Endometrium (tissue), 2 donors: ENCODE data around the gene NAA40.
A peak's percentile ranks its signal among the peaks of the same experiment; 100 is the strongest.
"Not testable (repeated sequence)": the region's sequence is repeated elsewhere in the genome, so short reads cannot be mapped to it uniquely, and the experiment has no call there.

Experiments
- FAIRE-seq: peaks from 2 replicates; lab custom pipeline; 2012; peaks lifted over from hg19 to GRCh38; lab: Jason Lieb, UNC
- donor health status: control.
- donor health status: control.

Gene NAA40

DNA sequence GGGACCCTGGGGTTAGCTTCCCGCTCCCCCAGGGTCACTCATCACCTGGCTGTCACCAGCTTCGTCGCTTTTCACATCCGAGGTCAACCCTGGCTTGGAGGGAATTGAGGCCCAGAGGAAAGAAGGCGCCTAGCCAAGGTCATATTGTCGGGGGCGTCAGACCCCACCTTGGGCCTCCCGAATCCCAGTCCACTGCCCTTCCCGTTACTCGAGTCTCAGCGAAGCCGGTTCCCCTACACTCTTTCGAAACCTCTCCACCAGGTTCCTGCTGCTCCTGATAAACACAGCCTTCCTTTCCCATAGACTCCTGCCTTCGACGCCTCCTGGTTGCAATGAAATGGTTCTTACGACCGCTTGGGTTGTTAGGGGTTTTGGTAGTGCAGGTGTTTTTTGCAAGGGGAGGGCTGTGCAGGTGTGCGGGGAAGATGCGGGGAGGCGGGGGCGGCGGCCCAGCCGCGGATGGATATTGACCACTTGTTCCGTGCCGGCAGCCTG lies 642 bp downstream of the NAA40 start:
- no peak for FAIRE-seq

DNA sequence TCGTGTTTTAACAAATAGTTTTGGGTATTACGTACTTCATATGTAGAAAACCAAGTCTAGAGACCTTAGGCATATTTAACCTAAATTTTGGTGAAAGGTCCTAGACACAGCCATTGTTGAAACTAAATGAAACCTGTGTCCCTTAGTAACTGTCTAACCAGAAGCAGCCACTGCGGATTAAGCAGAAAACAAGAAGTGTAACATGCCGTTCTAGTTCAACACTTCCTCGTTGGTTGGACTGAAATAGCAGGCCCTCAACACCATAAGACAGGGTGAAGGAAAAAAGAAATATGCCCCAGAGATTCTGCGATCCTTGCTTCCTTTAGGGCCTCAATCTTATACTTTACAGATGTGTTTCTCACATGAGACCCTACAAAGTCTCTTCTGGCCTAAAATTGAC lies 2.0 kb downstream of the NAA40 start:
- no peak for FAIRE-seq

DNA sequence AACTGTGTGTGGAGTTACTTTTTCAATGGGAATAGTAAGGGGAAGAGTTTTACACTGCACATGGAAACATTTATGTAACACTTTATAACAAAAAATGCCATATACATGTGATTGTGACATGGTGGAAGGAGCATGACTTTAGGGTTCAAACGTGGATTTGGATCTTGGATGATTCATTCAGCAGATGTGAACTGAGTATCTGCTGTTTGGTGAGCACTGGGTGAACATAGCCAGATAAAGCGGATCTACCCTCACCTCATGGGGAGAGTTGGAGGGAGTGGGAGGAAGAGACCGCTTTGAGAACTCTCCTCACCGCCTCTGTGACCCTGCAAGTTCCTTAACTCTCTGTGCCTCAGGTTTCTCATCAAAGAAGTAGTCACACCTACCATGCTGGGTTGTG lies 3.1 kb downstream of the NAA40 start:
- no peak for FAIRE-seq

DNA sequence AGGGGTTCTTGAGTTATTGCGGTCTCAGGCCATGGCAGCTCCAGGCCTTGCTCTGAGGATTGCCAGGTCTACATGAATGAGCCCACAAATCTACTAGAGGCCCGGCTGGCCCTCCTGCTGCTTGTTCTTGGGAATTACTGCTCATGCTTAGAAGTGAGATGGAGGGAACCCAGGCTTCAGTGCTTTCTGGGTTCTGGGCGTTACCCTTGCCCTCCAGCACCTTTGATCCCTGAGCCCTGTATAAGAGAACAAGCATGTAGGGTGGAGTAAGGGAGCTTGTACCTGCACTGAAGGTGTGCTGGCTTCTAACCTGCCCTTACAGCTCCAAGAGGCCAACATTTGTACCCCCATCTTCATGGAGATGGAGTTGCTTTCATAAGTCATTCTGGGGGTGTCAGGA lies 4.0 kb downstream of the NAA40 start:
- no peak for FAIRE-seq

DNA sequence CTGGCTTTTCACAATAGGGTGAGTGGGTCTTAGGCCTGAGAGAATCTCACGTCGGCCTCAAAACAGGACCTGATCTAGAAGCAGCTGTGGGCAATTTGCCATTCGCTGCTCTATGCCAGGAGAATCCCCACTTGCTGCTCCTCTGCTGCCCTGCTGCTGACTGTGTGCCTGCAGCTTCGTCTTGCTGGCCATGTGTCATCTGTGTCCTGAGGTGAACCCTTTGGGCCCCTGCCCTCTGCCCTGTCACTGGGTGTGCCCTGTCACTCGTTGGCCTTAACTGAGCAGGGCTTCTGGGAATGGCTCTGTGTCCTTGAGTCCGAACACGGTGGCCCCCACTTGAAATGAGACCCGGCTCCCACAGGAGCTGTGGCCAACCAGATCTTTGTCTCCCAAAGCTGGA lies 6.2 kb downstream of the NAA40 start:
- no peak for FAIRE-seq

DNA sequence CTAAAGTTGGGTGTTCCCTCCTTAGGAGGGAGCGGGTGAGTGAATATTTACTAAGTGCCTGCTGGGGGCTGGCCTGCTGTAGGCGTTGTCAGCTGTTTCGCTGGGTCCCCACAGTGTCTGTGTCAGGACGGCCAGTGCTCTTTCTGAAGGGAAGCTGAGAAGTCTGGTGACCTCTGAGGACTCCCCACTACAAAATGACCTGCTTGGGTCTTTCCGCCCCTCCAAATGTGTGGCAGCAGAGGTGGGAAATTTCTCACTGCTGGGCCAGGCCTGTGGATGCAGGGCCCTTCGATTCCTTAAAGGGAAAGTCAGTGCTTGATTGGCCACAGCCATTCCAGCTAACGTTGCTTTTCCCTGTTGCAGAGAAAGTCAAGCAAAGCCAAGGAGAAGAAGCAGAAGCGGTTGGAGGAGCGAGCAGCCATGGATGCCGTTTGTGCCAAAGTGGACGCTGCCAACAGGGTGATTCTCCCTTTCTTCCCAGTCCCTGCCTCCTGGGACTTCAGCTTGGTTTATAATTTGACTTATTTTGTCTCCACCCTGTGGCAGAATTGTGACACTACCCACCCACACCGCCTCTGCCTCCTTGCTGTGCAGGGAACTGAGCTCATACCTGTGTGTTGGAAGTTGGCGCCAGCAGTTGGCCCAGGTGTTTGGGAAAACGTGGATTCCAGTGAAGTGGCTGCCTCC lies 6.8 kb downstream of the NAA40 start:
- FAIRE-seq: no peak

DNA sequence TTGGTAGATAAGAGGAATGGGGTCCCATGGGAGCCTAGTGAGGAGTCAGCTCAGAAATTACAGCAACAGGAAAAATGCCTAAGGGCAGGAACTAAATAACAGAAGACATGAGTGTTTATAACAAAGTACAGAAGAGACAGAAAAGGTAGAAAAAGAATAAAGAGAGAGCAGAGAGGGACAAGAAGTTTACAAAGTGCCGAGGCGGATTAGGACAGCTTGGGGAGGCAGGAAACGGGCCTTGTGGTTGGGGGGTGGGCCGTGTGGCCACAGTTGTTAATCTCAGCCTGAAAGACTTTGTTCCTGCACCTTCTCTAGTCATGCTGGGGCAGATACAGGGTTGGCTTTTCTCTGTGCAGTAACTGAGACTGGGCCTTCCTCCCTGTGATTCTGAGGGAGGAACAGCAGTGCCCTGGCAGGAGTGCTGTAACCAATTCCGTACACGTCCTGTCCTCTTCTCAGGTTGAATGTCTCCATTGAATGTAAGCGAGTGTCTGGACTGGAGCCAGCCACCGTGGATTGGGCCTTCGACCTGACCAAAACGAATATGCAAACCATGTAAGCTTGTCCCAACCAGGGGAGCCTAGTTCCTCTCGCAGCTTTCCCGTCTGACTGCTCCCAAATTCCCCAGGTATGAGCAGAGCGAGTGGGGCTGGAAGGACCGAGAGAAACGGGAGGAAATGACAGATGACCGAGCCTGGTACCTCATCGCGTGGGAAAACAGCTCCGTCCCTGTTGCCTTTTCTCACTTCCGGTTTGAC lies 13.2 kb downstream of the NAA40 start:
- no peak for FAIRE-seq

DNA sequence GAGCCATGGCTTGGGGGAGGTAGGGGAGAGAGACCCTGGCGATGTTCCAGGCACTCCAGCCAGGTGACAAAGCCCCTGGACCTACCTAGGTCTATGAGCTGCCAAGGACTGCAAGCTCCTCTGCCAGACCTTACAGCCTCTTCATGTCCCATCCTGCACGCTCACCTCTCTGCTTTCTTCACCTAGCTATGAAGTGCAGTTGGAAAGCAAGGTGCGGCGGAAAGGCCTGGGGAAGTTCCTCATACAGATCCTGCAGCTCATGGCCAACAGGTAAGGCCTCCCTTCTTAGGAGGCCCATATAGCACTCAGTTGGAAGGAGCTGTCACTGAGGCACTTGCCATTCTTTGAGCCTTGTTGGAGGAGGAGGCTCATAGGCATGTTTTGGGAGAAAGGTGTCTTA lies 13.8 kb downstream of the NAA40 start:
- FAIRE-seq: no peak

DNA sequence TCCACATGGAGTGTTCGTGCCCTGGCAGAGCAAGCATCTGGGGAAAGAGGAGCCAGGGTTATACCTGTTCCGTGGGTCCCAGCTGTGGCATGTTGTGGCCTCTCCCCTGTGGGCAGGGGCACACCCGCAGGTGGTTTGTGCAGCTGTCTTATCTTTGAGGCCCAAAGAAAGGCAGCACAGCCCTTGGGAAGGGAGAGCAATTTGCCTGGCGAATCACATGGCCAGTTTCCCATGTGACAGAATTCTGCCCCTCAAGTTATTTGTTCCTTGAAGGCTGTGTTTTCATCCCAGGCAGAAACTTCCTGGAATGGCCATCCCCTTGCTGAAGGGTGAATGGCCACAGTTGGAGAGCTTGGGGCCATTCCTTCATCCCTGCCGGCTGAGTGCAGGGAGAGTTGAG lies 19.2 kb downstream of the NAA40 start:
- FAIRE-seq: no peak

DNA sequence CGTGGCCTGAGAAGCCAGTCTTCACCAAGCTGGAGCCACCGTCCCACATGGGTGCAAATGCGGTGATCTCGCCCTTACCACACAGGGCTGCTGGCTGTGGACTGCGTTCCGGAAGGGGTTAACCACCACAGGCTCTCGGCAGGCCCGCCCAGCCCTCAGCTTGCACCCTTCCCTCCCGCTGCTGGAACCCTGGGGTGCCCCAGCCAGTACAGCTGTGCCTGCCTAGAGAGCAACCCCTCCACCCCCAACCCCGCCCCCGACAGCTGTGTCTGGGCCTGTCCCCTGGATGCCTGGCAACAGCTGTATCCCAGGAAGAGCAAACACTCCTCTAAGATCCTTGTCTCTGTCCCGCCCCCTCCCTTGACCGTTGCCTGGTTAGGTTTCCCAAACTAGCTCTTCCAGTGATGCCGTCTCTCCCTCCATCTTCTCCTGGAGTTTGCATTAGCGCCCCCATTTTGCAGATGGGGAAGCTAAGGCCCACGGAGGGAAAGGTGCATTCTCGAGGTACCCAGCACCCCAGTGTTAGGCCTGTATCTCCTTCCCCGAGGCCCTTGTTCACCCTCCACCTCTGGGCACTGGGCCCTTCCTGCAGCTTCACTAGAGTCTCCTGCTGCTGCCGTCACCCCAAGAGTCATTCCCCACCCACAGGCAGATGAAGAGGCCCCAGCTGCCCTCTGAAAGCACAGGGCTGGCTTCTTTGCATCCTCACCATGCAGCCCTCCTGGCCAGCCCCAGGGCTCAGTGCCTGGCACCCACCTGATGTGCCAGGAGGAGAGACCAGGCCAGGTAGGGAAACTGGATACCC lies 23.0 kb downstream of the NAA40 start:
- no peak for FAIRE-seq

DNA sequence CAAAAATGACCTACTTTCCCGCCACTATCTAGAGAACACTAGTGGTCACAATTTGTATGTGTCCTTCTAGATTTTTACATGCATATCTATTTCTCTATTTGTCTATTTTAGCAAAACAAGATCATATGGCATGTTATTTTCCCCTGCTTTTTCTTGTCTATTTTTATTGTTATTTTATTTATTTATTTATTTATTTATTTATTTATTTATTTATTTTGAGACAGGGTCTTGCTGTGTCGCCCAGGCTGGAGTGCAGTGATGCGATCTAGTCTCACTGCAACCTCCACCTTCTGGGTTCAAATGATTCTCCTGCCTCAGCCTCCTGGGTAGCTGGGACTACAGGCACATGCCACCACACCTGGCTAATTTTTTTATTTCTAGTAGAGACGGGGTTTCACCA lies 25.1 kb downstream of the NAA40 start:
- not testable (repeated sequence) for FAIRE-seq

DNA sequence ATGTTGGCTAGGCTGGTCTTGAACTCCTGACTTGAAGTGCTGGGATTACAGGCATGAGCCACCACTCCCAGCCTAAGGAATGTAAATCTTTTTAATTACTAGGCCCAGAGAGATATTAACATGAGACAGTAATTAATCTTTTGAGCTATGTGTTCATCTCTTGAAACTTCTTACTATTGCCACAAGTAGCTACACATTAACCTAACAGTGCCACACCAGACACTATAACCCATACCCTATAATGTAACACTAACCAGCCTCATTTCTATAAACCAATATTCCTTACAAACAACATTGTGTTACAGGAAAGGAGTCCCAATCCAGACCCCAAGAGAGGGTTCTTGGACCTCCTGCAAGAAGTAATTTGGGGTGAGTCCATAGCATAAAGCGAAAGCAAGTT lies 27.6 kb downstream of the NAA40 start:
- no peak for FAIRE-seq

DNA sequence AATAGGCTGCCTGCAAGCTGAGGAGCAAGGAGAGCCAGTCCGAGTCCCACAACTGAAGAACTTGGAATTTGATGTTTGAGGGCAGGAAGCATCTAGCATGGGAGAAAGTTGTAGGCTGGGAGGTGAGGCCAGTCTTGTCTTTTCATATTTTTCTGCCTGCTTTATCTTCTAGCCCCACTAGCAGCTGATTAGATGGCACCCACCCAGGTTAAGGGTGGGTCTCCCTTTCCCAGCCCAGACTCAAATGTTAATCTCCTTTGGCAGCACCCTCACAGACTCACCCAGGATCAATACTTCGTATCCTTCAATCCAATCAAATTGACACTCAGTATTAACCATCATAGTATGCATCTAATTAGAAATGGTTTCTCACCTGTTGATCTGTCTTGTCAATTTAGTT lies 30.7 kb downstream of the NAA40 start:
- no peak for FAIRE-seq

DNA sequence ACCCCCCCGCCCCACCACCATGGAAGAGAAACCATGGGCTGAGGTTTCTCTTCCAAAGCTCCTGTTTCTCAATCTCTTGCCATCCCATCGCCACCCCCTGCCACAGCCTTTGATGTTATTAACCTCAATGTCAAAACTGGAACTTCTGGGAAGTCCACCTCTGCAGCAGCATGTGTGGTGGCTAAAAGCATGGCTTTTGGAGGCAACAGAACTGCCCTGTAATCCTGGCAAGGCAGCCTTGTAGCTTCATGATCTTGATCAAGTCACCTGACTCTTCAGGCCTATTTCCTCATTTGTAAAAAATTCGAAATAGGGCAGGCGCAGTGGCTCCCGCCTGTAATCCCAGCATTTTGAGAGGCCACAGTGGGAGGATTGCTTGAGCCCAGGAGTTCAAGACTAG lies 32.1 kb downstream of the NAA40 start:
- FAIRE-seq: no peak

DNA sequence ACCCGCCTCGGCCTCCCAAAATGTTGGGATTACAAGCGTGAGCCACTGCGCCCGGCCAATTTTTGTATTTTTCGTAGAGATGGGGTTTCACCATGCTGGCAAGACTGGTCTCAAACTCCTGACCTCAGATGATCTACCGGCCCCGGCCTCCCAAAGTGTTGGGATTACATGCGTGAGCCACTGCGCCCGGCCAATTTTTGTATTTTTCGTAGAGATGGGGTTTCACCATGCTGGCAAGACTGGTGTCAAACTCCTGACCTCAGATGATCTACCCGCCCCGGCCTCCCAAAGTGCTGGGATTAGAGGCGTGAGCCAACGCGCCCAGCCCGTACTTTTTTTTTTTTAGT lies 35.1 kb downstream of the NAA40 start:
- FAIRE-seq: not testable (repeated sequence)

DNA sequence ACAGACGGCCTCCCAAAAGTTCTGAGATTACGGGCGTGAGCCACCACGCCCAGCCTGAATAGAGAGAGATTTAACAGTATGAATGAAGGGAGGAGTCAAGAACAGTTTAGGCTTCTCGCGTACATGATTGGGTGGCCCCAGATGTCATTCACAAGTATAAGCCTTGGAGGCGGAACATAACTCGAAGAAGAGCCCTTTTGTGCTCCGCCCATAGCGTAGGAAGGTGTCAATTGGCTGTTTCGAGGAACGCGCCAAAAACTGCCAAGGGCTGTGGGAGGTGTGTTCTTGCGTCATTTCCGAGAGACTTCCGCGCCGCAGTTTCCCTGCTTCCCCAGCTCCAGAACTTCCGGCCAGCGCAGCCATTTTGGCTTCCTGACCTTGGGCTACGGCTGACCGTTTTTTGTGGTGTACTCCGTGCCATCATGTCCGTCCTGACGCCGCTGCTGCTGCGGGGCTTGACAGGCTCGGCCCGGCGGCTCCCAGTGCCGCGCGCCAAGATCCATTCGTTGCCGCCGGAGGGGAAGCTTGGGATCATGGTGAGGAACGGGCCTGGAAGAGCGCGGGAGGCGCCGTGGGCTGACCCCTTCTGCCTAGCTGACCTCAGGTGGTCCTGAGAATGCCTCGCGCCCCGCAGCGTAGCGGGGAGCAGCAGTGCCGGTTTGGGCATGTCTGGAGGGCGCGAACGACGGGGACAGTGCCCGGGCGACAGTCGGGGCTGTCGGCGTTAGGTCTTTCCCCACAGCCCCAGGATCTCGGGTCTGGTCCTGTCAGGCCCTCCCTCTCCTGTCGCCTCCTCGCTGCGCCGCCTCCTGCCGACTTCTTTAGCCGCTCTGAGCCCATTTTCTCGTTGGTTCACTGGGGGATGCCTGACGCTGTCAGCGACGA lies 35.7 kb downstream of the NAA40 start, which contains the start of gene COX8A:
Gene COX8A (plus strand): TSS at position 362 of the 885 bp plus-strand sequence. CDS start 61 bp downstream, at position 423.
- FAIRE-seq: peak; percentile 96

DNA sequence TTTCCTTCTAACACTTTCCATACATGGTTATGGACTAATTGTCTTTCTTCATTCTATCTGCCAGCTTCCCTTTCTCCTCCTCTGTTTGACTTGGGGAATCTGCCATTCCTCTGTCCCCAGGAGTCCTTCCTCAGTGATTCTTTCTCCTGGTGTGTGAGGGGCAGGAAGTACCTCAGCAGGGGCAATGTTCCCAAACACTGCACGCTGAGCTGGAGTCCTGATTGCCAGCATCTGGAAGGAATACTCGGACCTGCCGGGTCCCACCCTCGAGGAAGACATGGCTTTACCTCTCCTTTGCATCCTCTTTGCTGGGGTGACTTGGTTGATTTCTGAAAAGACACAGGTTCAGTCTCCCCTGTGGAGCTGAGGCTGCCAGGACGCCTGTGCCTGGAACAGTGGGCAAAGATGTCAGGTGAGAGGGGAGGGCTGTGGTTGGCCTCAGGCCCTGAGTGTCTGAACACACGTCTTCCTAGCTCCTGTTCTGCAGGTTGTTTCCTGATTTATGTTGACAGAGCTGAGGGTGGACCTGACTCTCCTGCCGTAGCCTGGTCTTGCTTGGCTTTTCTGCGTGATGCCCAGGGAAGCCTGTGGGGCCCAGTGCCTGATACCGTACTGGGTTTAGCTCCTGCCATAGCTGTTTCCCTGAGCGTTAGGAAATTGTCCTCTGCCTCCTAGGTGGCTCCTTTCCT lies 39.9 kb downstream of the NAA40 start:
- FAIRE-seq: no peak

DNA sequence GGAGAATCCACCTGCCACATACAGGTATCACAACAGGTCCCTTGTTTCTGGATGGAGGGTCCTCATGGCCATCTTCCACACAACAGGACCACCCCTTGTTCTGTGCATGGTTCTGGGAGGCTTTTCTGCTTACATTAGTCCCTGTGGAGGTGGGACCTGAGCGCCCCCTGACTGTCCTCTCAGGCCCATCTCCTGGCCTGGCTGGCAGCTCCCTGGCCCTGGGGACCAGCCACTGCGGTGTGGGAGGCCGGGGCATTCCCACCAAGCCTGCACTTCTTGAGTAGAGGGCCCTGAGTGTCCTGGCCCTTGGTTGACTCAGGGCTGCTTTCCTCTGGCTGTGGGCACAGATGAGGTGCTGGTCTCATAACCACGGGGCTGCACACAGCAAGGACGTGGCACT lies 40.6 kb downstream of the NAA40 start:
- no peak for FAIRE-seq

DNA sequence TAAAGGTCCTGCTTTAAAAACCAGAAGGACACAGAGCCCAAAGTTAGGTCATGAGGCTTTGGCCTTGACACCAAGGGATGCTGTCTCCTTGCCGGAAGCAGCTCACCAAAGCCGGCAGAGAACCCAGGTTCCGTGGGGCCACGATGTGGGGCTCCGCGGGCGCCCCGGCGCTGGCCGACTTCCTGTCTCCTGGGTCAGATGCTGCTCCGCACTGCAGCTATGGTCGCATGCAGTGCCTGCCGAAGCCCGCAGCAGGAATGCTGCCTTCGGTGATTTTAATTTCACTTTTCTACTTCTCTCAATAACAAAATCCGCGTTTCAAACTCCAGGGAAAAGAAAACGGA lies 47.0 kb downstream of the NAA40 start:
- FAIRE-seq: no peak

DNA sequence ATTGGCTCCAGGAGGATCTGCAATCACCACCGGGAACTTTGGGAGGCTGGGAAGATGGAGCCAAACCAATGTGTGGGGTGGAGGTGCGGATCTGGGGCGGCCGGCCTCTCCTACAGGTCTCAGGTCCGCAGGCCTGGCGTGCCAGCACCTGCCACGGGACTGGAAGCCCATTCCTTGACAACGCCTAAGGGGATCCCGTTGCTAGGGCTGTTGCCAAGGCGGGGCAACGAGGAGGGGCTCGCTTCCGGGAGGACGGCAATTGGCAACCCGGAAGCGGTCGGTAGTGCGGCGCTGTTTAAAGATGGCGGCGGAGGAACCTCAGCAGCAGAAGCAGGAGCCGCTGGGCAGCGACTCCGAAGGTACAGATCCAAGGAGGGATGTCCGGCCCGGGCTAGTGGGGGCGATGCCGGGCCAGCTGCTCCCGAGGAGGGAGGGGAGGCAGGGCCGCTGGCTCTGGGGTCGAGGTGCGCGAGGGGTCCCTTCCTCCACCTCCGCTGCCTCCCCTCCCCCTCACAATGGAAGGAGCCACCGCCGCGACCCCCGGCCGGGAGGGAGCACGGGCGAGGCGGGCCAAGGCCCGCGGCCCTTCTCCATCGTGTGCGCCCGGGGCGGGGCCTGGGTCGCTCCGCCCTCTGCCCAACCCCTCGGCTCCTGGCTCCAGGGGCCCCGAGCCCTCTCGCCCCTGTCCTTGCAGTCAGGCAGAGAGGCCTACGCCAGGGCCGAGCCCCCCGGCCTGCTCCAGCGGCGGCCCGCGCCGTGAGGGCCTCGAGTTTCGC lies 47.5 kb downstream of the NAA40 start, which contains the start of gene OTUB1:
Gene OTUB1 (plus strand): TSS at position 283 of the 776 bp plus-strand sequence. CDS start 19 bp downstream, at position 302.
- peak; percentile 18 for FAIRE-seq
